Nucleus accumbens (tissue), 56 donors: ENCODE results near the gene OR5V1.
"Not testable (repeated sequence)": the region's sequence is repeated elsewhere in the genome, so short reads cannot be mapped to it uniquely, and the experiment has no call there.

Experiments used
- DNase-seq, 56 donors: peaks; one replicate each; lab custom pipeline; 2025; lab: John Stamatoyannopoulos, UW

OR5V1 gene

DNA sequence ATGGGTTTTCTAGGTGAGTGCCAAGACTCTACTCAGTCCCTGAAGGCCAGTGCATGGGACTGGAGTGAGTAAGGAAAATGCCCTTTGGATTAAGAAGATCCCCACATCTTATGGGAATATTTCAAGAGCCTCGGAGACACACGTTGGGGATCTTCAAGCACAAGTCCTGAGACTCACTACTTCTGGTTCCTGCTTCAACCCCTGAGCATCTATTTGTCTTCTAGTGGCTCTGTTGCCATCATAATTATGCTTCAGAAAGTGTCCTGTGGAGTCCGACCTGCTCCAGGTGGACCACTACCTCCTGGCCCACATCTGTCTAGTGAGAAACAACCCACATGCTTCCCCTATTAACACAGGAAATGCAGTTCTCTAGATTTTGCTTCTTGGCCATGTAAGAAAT, at the start of gene OR5V1:
Gene OR5V1, minus strand, starts transcription at position 101 of the 400 bp plus-strand sequence. CDS start 12,670 bp downstream, outside the sequence.
- no peak for DNase-seq

DNA sequence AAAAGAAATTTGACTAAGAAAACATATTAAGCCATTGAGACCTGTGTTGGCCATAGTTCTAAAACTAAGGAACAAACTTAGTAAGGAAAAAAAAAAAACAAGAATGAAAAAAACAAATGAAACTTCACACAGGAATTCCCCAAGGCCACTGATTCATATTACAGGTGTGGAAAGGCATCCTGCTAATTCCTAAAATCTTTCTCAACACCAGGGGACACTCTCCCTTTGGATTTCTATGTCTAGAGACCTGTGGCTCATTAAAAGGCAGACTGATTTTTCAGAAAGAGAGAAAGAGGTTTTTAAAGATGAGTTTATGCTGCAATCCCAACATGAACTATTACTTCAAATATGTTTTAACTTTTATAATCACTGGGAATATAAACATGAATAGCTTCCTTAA, 45.9 kb upstream of the OR5V1 start, which contains the start of gene OR12D1:
Gene OR12D1, plus strand, starts transcription at position 341 of the 400 bp plus-strand sequence.
- DNase-seq = no peak

DNA sequence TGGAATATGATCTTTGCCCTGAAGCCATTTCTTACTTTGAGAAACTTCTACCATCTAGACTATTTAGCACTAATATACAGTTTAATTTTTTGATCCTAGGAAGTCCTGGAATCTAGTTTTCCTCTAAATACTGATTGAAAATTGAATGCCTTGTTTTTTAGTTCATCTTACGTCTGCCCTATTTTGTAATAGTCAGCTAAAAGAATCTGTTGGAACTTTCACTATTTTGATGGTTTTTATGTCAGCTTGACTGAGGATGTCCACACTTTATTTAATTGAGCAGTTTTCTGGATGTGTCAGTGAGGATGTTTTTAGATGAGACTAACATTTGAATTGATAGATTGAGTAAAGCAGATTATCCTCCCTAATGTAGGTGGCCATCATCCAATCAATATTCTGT, 35.1 kb upstream of the OR5V1 start:
- DNase-seq = no peak

DNA sequence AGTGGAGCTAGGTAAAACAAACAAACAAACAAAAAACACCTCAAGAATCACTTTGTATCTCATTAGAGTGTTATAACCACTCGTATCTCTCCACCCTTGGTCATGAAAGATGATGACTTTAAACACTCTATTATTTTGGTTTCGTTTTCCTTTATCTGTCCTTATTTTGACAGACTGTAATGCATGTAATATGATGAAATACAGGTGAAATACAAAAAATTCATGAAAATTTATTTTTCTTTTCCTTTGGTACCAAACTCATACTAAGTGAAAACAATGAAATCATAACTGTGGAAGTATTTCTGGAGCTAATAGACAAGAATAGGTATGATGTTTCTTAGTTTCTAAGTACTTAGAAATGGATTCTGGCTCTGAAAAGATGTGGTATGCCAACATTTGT, 30.9 kb upstream of the OR5V1 start:
- no peak for DNase-seq

DNA sequence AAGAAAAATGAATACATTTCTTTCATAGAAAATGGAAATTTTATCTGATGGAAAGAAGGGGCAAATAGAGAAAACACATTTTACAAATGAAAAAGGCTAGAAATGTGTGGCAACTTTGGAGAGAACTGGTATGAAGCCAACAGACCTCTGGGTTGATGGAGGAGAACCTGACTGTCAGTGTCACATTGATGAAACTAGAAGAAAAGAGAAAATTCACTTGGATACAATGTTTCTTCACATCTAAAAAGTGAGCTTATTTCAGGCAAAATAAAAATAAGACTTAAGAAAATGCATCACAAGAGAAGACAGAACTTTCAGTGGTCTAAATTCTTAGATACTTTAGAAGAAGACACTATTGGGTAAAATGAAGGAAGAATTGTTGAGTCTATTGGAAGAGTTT, 26.7 kb upstream of the OR5V1 start, which contains the start of gene OR12D2:
Gene OR12D2, plus strand, starts transcription at position 301 of the 400 bp plus-strand sequence. CDS start 1,069 bp downstream, outside the sequence.
- DNase-seq = no peak

DNA sequence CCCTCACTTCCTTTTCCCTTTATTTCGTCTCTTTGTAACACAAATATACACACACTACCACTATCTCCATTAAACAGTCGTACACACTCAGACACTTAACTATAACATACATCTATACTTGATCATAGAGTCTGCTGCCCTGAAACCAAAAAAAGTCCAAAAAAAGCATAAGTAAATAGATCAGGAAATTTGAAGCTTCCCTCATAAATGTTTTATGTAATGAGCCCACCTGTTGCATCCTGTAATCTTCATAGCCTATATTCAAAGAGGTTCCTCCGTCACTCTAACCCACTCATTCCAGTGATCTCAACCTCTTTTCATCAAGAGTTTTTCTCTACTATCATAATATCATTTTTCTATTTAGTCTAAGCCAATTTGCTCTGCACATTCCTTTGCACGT, 19.9 kb upstream of the OR5V1 start:
- no peak for DNase-seq

DNA sequence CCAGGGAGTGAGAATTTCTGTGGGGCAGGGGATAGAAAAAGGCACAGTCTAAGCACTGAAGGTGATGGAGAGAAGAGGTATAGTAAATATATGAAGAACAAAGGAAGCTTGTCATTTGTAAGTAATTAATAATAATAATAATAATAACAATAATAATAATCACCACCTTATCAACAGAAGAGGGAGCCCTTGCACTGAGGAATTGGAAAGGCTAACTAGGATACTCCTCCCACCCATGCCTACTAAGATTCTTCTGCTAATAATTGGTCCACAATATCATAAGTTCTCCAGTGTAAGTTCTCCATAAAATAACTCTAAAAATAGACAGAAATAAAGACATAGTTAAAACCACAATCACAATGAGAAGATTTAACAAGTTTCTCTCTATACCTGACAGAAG, 7.3 kb upstream of the OR5V1 start:
- DNase-seq = no peak

DNA sequence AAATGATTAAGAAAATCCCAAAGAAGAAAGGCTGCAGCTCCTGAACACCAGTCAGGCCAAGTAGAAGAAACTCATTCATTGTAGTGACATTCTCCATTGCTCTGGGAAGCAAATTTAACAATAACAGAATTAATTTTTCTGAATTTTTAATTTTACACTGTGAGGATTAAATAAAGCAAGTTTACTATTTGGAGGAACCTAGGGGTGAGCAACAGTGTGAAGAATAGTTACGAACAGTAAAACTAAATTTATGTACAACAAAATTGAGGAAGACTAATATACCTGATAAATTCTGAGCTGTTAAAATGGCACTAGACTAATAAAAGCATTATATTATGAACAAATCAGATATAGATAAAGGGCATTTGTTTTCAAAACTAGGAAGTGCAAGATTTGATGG, 6.5 kb upstream of the OR5V1 start, which contains the start of gene OR12D3:
Gene OR12D3, minus strand, starts transcription at position 101 of the 400 bp plus-strand sequence. Its CDS starts 4 bp downstream, at position 97.
- no peak for DNase-seq

DNA sequence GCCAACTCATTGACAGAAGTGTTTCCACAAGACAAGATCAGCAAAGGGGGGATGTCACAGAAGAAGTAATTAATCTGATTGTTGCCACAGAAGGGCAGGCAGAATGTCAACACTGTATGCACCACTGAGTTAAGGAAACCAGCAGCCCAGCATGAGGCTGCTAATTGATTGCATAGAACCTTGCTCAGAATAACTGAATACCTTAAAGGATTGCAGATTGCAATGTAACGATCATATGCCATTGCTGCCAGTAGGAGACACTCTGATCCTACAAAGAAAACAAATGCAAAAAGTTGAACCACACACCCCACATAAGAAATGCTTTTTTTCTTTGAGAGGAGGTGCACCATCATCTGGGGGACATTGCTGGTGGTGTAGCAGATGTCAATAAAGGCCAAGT, 13.1 kb downstream of the OR5V1 start:
- no peak for DNase-seq

DNA sequence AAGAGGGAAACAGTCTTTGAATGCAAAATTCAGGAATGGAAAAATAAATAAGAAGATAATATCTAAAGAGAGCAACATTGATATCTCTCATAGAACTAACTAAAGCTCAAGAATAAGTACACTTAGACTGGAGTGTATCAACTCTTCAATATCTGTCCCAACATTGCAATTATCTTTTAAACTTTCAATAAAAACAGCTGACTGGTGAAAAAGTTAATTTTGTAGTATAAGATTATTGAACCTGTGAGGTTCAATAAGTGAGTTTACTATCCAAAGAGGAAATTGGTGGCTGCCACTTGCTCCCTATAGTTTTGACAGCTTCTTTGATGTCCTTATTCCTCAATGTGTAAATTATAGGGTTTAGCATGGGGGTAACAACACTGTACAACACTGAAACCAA, 13.7 kb downstream of the OR5V1 start:
- DNase-seq = no peak

DNA sequence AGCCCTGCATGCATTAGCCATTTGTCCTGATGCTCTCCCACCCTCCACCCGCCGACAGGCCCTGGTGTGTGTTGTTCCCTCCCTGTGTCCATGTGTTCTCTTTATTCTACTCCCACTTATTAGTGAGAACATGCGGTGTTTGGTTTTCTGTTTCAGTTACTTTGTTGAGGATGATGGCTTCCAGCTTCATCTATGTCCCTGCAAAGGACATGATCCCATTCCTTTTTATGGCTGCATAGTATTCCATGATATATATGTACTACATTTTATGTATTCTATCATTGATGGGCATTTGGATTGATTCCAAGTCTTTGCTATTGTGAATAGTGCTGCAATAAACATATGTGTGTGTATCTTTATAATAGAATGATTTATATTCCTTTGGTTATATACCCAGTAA, 19.3 kb downstream of the OR5V1 start:
- not testable (repeated sequence) for DNase-seq

DNA sequence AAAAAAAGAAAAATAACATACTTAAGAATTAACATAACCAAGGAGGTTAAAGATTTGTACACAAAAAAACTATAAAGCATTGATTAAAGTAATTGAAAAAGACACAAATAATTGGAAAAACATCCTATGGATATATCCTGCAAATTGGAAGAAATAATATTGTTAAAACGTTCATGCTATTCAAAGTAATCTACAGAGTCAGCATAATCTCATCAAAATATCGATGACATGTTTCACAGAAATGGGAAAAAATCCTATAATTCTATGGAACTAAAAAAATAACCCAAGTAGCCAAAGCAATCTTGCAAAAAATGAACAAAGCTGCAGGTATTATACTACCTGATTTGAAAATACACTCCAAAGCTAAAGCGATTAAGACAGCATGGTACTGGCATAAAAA, 23.3 kb downstream of the OR5V1 start:
- no peak for DNase-seq

DNA sequence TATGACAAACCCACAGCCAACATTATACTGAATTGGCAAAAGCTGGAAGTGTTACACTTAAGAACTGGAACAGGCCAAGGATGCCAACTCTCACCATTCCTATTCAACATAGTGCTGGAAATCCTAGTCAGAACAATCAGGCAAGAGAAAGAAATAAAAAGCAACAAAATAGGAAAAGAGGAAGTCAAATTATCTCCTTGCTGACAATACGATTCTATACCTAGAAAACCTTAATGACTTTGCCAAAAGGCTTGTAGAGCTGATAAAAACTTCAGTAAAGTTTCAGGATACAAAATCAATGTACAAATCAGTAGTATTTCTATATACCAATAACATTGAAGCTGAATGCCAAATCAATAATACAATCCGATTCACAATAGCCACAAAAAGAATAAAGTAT, 32.4 kb downstream of the OR5V1 start:
- DNase-seq = no peak

DNA sequence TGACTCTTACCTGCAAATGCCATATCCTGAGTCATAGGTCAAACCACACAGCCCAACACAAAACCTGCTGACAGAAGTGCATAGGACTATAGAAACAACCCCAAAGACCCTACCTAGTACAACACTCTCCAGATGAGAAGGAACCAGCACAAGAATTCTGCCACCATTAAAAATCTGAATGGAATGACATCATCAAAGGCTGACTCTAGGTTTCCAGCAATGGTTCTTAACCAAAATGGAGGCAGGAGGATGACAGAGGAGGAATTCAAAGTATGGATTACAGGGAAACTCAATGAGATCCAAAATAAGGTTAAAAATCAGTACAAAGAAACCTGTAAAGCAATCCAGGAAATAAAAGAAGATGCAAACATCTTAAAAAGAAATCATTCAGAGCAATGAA, 36.0 kb downstream of the OR5V1 start:
- DNase-seq = no peak

DNA sequence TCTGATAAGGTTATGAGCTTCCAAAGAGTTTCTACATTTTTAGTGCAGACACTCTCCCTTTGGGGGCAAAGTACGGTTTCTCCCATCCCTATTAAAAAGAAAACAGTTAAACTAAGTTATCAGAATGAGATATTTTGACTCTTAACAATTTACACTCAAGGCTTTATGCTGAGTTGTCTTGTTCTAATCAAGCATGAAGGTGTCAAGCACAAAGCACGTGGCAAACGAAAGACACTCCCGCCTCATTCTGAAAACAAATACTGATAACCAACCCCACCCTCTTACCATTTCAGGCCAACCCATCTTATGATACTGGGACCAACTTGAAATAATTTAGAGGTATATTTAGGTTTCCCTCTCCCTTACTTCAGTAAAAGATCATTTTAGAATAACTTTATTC, 42.9 kb downstream of the OR5V1 start:
- no peak for DNase-seq

DNA sequence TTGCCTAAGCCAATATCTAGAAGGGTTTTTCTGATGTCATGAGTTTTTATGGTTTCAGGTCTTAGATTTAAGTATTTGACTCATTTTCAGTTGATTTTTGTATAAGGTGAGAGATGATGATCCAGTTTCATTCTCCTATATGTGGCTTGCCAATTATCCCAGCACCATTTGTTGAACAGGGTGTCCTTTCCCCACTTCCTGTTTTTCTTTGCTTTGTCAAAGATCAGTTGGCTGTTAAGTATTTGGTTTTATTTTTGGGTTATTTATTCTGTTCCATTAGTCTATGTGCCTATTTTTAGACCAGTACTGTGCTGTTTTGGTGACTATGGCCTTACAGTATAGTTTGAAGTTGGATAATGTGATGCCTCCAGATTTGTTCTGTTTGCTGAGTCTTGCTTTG, 45.3 kb downstream of the OR5V1 start:
- not testable (repeated sequence) for DNase-seq

DNA sequence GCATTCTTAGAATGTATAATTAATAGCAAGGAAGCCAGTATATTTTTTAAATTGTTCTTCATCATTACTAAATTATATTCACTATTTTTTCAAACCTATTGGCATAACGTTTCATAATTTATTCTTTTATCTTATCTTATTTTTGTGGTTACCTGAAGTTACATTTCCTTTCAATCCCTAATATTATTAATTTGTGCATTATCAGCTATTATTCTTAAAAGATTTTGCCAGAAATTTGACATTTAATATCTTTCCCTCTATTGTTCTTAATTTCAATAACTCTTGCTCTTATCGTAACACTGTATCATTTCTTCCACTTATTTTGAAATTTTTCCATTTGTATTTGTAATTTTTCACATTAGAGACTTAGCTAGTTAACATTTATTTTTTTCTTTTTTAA, 48.7 kb downstream of the OR5V1 start:
- no peak for DNase-seq
